SK-N-SH (cell line): ENCODE results near the gene STPG2. TPM values are rescaled to one million over a fixed set of nuclear protein-coding genes. Genes with fewer than 3 reads are reported as not detected.

ENCODE experiments used
- CTCF ChIA-PET: fragments of 300-600, 350-600 bp; formaldehyde crosslinking; extraction: SDS; loops from one replicate; lab custom pipeline; 2021; lab: Yijun Ruan, JAX
- POLR2A ChIA-PET: fragments of 350-600 bp; sonication (Branson Sonifier 250); formaldehyde crosslinking; extraction: SDS; loops from one replicate; lab custom pipeline; 2020; ENCODE audit warnings: antibody characterized with exemption, inconsistent platforms; lab: Yijun Ruan, JAX
- DNase-seq: peaks from one replicate; pipeline ENCODE4 v3.0.0; 2012
- H2AFZ ChIP-seq: fragments of 200-600 bp; sonication (generic); 2 replicates; pipeline ENCODE4 v1.8.1; 2016; ENCODE audit warnings: antibody characterized with exemption, mild to moderate bottlenecking, low read depth
- H3F3A ChIP-seq: fragments of 200-600 bp; sonication (generic); replicated peaks from 2 replicates; pipeline ENCODE3; 2016; ENCODE audit warnings: antibody characterized with exemption, mild to moderate bottlenecking; ENCODE audit not compliant: insufficient read depth
- H3K27ac ChIP-seq, 2 experiments: fragments of 200-500 bp in 1 of 2; fragments of 200-600 bp in 1 of 2; sonication (Bioruptor generic) in 1 of 2; sonication (generic), shearing (Covaris generic) in 1 of 2; 2 replicates each; pipeline versions ENCODE4 v1.5.1 to v1.6.1; 2014 to 2016; ENCODE audit warnings: low read depth in 2 of 2, inconsistent platforms in 1 of 2, low read length in 1 of 2, mild to moderate bottlenecking in 1 of 2, mixed read lengths in 1 of 2
- H3K27me3 ChIP-seq: fragments of 200-600 bp; sonication (generic), shearing (Covaris generic); 2 replicates; pipeline ENCODE4 v1.6.1; 2016; ENCODE audit warnings: mixed run types; ENCODE audit not compliant: insufficient read depth
- H3K36me3 ChIP-seq, 2 experiments: fragments of 200-500 bp in 1 of 2; fragments of 200-600 bp in 1 of 2; sonication (Bioruptor generic) in 1 of 2; sonication (generic) in 1 of 2; replicated peaks in 1 of 2; 2 replicates each; pipeline versions ENCODE3 to v1.5.1; 2014 to 2016; ENCODE audit warnings: low read length in 1 of 2, mild to moderate bottlenecking in 1 of 2; ENCODE audit not compliant: insufficient read depth in 2 of 2, control insufficient read depth in 1 of 2
- H3K4me1 ChIP-seq, 2 experiments: fragments of 200-500 bp in 1 of 2; fragments of 200-600 bp in 1 of 2; sonication (Bioruptor generic) in 1 of 2; sonication (generic), shearing (Covaris generic) in 1 of 2; 2 replicates each; pipeline versions ENCODE4 v1.5.1 to v1.6.1; 2014 to 2016; ENCODE audit warnings: low read depth in 1 of 2, low read length in 1 of 2, mixed run types in 1 of 2; ENCODE audit not compliant: insufficient read depth in 2 of 2, control insufficient read depth in 1 of 2
- H3K4me2 ChIP-seq: fragments of 200-600 bp; sonication (generic), shearing (Covaris generic); 2 replicates; pipeline ENCODE4 v1.6.1; 2017; ENCODE audit warnings: mixed run types
- H3K4me3 ChIP-seq, 2 experiments: fragments of 200-500 bp in 1 of 2; fragments of 200-600 bp in 1 of 2; sonication (Bioruptor generic) in 1 of 2; sonication (generic), shearing (Covaris generic) in 1 of 2; 2 replicates each; pipeline versions ENCODE4 v1.5.1 to v1.8.1; 2014 to 2016; ENCODE audit warnings: low read depth in 2 of 2, inconsistent platforms in 1 of 2, low read length in 1 of 2, mild to moderate bottlenecking in 1 of 2, mixed read lengths in 1 of 2, moderate library complexity in 1 of 2
- H3K79me2 ChIP-seq: fragments of 200-600 bp; sonication (generic); 2 replicates; pipeline ENCODE4 v1.8.1; 2017; ENCODE audit warnings: mild to moderate bottlenecking; ENCODE audit not compliant: insufficient read depth
- H3K9ac ChIP-seq: fragments of 200-600 bp; sonication (generic); 2 replicates; pipeline ENCODE4 v1.6.1; 2017; ENCODE audit warnings: mixed run types
- H3K9me2 ChIP-seq: fragments of 200-600 bp; sonication (generic); 2 replicates; pipeline ENCODE4 v1.6.1; 2017; ENCODE audit warnings: mixed run types
- H3K9me3 ChIP-seq: fragments of 200-600 bp; sonication (generic); 2 replicates; pipeline ENCODE4 v1.6.1; 2017; ENCODE audit warnings: mixed run types, mild to moderate bottlenecking, moderate library complexity
- H4K20me1 ChIP-seq: fragments of 200-600 bp; sonication (generic); 2 replicates; pipeline ENCODE4 v1.6.1; 2017; ENCODE audit warnings: mild to moderate bottlenecking, mixed run types; ENCODE audit not compliant: insufficient read depth
- CHD2 ChIP-seq: fragments of 150-350 bp; IDR thresholded peaks from 2 replicates; pipeline ENCODE4 v1.6.1; 2018; ENCODE audit warnings: low read length; ENCODE audit not compliant: partially characterized antibody
- ELF1 ChIP-seq: IDR thresholded peaks from 2 replicates; pipeline ENCODE4 v1.4.0; 2012
- EZH2phosphoT487 ChIP-seq: fragments of 200-600 bp; sonication (generic); IDR thresholded peaks from 2 replicates; pipeline ENCODE4 v1.6.1; 2017; ENCODE audit warnings: low read depth, mixed run types, mild to moderate bottlenecking, antibody characterized with exemption, moderate library complexity, borderline replicate concordance
- FOSL2 ChIP-seq: IDR thresholded peaks from 2 replicates; pipeline ENCODE4 v1.4.0; 2012; ENCODE audit warnings: low read depth, mild to moderate bottlenecking, moderate library complexity, borderline replicate concordance
- FOXM1 ChIP-seq: IDR thresholded peaks from 2 replicates; pipeline ENCODE4 v1.4.0; 2012; ENCODE audit warnings: low read depth, mild to moderate bottlenecking
- GABPA ChIP-seq: IDR thresholded peaks from 2 replicates; pipeline ENCODE4 v1.4.0; 2012; ENCODE audit warnings: low read depth, mild to moderate bottlenecking
- GATA2 ChIP-seq: sonication (generic); formaldehyde crosslinking; IDR thresholded peaks from 2 replicates; pipeline ENCODE4 v1.5.0; 2020; ENCODE audit warnings: mild to moderate bottlenecking, missing genetic modification reagents
- JUND ChIP-seq: IDR thresholded peaks from 2 replicates; pipeline ENCODE4 v1.4.0; 2012
- NRF1 ChIP-seq: IDR thresholded peaks from 2 replicates; pipeline ENCODE4 v1.6.1; 2012; ENCODE audit warnings: low read depth, mild to moderate bottlenecking, low read length
- RAD21 ChIP-seq: IDR thresholded peaks from 2 replicates; pipeline ENCODE4 v1.6.1; 2012; ENCODE audit warnings: mild to moderate bottlenecking, low read length
- TAF1 ChIP-seq: IDR thresholded peaks from 2 replicates; pipeline ENCODE4 v1.6.1; 2012; ENCODE audit warnings: low read depth, mild to moderate bottlenecking, low read length, moderate library complexity, borderline replicate concordance
- TEAD4 ChIP-seq: IDR thresholded peaks from 2 replicates; pipeline ENCODE4 v1.4.0; 2012; ENCODE audit warnings: mild to moderate bottlenecking, borderline replicate concordance; ENCODE audit not compliant: insufficient read depth
- WGBS: methylation state at CpG from one replicate; pipeline ENCODE4 v1.1.6; 2017; ENCODE audit warnings: low lambda C conversion rate; 5-methylcytosine and 5-hydroxymethylcytosine counted together
- polyA plus RNA-seq, 3 experiments: library from polyadenylated mRNA; depleted of rRNA; stranded (reverse); fragments of >200 nt; gene quantifications; 2 replicates each; pipeline ENCODE4 v1.2.3, GENCODE V29; 2012
- TF ChIP-seq, protein P1 (sequence below): fragments of 200-600 bp; sonication (generic); IDR thresholded peaks from 2 replicates; pipeline ENCODE4 v1.6.1; 2017; ENCODE audit warnings: antibody characterized with exemption, mild to moderate bottlenecking, moderate library complexity
- TF ChIP-seq, protein P2 (sequence below): IDR thresholded peaks from 2 replicates; pipeline ENCODE4; 2012
- TF ChIP-seq, protein P3 (sequence below): IDR thresholded peaks from 2 replicates; pipeline ENCODE4 v1.4.0; 2012; ENCODE audit warnings: low read depth
- TF ChIP-seq, protein P4 (sequence below): fragments of 150-350 bp; IDR thresholded peaks from 2 replicates; pipeline ENCODE4 v1.6.1; 2017; ENCODE audit warnings: antibody characterized with exemption, low read length, low read depth, borderline replicate concordance

The STPG2 gene
- polyA plus RNA-seq, 1 of the 3 experiments (the other 2 are of a cell fraction): not detected

DNA sequence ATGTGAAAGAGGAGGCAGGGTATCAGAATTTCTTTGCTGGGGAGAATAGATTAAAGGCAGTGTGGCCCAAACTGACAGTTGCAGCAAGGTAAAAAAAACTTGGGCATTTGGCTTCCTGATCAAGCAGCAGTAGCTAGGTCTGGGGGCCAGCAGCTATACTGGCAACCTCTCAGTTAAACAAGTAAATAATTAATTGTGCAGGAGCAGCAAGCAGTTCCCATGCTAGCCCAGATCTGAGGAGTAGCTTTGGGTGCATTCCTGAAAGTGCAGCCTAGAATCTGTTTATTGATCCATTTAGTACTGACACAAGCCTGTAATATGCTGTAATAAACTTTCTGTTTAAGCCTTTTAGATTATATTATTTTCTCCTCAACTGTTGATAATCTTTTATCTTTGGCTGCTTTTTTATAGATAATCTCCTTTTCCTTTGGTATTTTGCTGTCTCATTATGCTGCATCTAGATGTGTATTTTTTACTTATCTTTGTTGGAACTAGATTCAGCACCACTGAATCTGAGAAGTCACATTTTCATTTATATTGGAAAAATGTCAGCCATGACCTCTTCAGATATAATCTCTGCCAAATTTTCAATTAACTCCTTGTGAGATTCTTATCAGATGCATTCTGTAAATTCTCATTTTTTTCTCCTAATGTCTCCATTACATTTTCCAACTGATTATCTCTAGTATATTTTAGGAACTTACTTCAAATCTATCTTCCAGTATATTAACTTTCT, 276.3 kb downstream of the STPG2 start (continued):
- TF ChIP-seq, protein P1, sequence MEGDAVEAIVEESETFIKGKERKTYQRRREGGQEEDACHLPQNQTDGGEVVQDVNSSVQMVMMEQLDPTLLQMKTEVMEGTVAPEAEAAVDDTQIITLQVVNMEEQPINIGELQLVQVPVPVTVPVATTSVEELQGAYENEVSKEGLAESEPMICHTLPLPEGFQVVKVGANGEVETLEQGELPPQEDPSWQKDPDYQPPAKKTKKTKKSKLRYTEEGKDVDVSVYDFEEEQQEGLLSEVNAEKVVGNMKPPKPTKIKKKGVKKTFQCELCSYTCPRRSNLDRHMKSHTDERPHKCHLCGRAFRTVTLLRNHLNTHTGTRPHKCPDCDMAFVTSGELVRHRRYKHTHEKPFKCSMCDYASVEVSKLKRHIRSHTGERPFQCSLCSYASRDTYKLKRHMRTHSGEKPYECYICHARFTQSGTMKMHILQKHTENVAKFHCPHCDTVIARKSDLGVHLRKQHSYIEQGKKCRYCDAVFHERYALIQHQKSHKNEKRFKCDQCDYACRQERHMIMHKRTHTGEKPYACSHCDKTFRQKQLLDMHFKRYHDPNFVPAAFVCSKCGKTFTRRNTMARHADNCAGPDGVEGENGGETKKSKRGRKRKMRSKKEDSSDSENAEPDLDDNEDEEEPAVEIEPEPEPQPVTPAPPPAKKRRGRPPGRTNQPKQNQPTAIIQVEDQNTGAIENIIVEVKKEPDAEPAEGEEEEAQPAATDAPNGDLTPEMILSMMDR: no peak
- TF ChIP-seq, protein P2, sequence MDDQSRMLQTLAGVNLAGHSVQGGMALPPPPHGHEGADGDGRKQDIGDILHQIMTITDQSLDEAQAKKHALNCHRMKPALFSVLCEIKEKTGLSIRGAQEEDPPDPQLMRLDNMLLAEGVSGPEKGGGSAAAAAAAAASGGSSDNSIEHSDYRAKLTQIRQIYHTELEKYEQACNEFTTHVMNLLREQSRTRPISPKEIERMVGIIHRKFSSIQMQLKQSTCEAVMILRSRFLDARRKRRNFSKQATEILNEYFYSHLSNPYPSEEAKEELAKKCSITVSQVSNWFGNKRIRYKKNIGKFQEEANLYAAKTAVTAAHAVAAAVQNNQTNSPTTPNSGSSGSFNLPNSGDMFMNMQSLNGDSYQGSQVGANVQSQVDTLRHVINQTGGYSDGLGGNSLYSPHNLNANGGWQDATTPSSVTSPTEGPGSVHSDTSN: no peak
- TF ChIP-seq, protein P3, sequence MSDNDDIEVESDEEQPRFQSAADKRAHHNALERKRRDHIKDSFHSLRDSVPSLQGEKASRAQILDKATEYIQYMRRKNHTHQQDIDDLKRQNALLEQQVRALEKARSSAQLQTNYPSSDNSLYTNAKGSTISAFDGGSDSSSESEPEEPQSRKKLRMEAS: no peak
- TF ChIP-seq JUND: no peak
- TF ChIP-seq TEAD4: no peak

DNA sequence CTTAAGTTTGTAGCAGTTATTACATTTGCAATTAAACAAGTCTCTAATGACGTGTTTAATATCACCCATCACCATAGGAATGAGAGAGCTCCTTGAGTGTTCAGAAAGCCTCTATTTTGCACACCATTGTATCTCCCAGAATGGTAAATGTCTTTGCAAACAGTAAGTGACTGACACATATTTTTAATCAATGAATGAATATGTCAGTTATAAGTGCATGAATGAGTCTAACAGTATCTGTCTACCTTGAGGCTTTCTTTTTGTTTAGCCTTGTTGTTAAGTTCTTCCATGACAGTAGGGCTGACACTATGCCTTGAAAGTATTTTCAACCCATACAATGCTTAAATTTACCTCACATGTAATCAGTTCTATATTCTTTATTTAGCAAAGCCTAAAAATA, 292.2 kb downstream of the STPG2 start:
- no peaks in the 10 kb centered on the region for H3K27me3 ChIP-seq
- H3K4me3 ChIP-seq: no peak overlapping the region
- no peak overlapping the region for H2AFZ ChIP-seq
- 33% methylated on average over 1 of the region's 1 CpG for WGBS
- no peaks in the 10 kb centered on the region for H3K9me3 ChIP-seq
- H3K9me2 ChIP-seq: no peaks in the 10 kb centered on the region
- no peaks in the 10 kb centered on the region for H3K4me1 ChIP-seq
- no peaks in the 10 kb centered on the region for H4K20me1 ChIP-seq
- no peak for DNase-seq
- no peaks in the 10 kb centered on the region for H3F3A ChIP-seq
- no peak overlapping the region for H3K9ac ChIP-seq
- H3K4me2 ChIP-seq: no peak overlapping the region
- no peaks in the 10 kb centered on the region for H3K79me2 ChIP-seq
- ChIA-PET POLR2A (no interaction called here), CTCF (no interaction called here)
- no peaks in the 10 kb centered on the region for H3K36me3 ChIP-seq
- no peak overlapping the region for H3K27ac ChIP-seq
- TF ChIP-seq, protein P4, sequence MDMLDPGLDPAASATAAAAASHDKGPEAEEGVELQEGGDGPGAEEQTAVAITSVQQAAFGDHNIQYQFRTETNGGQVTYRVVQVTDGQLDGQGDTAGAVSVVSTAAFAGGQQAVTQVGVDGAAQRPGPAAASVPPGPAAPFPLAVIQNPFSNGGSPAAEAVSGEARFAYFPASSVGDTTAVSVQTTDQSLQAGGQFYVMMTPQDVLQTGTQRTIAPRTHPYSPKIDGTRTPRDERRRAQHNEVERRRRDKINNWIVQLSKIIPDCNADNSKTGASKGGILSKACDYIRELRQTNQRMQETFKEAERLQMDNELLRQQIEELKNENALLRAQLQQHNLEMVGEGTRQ: no peak
- TF ChIP-seq RAD21 (no peak), ELF1 (no peak), EZH2phosphoT487 (no peak), FOXM1 (no peak), CHD2 (no peak), TAF1 (no peak), FOSL2 (no peak), NRF1 (no peak), GABPA (no peak), GATA2 (CRISPR knock-in tag) (no peak)
- TF ChIP-seq, protein P1: no peak
